Endometrial microvascular endothelial cells (primary cell): ENCODE results near the gene PCNT. TPM values are rescaled to one million over a fixed set of nuclear protein-coding genes. Genes with fewer than 3 reads are reported as not detected.

Source experiments
- in situ Hi-C: cut with HindIII; loops from 2 replicates; pipeline ENCODE4 v1.10.0; 2017; ENCODE audit warnings: low sequenced_read_pairs, low pct_unique_long_range_greater_than_20kb; ENCODE audit errors: inconsistent ontology term
- total RNA-seq: library from RNA; depleted of rRNA; stranded (reverse); fragments of >200 nt; gene quantifications from one replicate; pipeline ENCODE4 v1.2.3, GENCODE V29; 2015; ENCODE audit errors: inconsistent ontology term

Gene PCNT, protein sequence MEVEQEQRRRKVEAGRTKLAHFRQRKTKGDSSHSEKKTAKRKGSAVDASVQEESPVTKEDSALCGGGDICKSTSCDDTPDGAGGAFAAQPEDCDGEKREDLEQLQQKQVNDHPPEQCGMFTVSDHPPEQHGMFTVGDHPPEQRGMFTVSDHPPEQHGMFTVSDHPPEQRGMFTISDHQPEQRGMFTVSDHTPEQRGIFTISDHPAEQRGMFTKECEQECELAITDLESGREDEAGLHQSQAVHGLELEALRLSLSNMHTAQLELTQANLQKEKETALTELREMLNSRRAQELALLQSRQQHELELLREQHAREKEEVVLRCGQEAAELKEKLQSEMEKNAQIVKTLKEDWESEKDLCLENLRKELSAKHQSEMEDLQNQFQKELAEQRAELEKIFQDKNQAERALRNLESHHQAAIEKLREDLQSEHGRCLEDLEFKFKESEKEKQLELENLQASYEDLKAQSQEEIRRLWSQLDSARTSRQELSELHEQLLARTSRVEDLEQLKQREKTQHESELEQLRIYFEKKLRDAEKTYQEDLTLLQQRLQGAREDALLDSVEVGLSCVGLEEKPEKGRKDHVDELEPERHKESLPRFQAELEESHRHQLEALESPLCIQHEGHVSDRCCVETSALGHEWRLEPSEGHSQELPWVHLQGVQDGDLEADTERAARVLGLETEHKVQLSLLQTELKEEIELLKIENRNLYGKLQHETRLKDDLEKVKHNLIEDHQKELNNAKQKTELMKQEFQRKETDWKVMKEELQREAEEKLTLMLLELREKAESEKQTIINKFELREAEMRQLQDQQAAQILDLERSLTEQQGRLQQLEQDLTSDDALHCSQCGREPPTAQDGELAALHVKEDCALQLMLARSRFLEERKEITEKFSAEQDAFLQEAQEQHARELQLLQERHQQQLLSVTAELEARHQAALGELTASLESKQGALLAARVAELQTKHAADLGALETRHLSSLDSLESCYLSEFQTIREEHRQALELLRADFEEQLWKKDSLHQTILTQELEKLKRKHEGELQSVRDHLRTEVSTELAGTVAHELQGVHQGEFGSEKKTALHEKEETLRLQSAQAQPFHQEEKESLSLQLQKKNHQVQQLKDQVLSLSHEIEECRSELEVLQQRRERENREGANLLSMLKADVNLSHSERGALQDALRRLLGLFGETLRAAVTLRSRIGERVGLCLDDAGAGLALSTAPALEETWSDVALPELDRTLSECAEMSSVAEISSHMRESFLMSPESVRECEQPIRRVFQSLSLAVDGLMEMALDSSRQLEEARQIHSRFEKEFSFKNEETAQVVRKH (N-terminal part only)
- 17.8 TPM for total RNA-seq

DNA sequence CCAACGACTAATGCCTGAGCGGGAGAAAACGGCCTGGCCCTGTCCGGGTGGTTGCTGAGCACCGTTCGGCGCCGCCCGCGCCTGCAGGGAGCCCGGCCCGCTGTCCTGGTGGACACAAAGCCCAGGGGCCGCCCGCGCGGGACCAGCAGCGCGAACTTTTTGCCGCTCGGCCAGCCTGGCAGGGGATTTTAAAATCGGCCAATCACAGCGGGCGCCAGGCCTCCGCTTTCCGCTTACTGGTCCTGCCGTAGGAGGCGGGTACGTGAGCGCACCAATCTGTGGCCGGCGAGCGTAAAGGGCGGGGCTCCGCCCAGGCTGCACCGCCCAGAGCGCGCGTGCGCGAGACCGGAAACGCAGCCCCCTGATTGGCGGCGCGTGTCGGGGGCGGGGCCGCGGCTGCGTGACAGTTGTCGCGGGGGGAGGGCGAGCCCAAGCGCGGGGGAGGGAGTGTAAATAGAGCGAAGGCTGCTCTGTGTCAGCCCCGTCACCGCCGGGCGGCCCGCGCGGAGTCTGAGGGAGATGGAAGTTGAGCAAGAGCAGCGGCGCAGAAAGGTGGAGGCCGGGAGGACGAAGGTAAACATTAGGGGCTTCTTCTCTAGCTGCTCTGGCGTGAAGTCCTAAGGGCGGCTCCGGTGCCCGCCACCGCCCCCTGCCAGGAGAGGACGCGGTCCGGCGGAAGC, at the start of gene PCNT, which contains the start of gene C21orf58:
Gene PCNT (plus strand): TSS at position 447 of the 680 bp plus-strand sequence. CDS start 73 bp downstream, at position 520.
Gene C21orf58 (minus strand): TSS at position 161 of the 680 bp plus-strand sequence. CDS start 1,132 bp downstream, outside the sequence.
- in situ Hi-C loops, result no loop called here

- in situ Hi-C loops, result no loop called here
Measured at GRCh38 chr21:46274797-46275390, 49.1 kb upstream of the PCNT start.

DNA sequence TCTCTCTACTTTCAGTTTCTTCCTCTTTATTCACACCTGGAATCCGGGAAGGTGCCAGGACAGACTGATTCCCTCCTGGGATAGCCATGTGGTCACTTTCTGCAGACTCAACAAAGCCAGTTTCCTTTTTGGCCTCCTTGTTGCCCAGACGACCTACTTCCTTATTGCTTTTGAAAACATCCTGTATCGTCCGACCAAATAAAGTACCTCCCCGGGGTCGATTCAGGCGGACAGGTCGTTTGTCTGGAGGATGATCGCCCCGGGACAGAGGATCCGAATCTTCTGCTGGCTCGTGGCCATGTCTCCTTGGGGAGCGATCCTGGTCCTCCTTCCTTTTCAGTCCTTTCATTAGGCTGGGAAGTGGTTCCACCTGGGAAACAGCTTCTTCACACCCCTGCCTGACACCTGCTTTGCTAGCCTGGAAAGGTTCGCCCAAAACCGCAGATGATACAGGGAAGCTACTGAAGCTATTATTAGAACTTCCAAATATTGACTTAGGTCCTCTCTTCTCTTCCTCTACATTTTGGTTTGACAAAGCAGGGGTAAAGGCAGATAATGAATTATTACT, 39.8 kb upstream of the PCNT start:
- in situ Hi-C loops, result no loop called here

GRCh38 chr21:46284733-46285132, 39.2 kb upstream of the PCNT start:
- in situ Hi-C loops, result no loop called here

- in situ Hi-C loops, result no loop called here
Measured at GRCh38 chr21:46285206-46285661, 38.7 kb upstream of the PCNT start, which contains the start of gene MCM3AP. Gene MCM3AP, minus strand, starts transcription at chr21:46285611. Its CDS starts 325 bp downstream, at chr21:46285286.

DNA sequence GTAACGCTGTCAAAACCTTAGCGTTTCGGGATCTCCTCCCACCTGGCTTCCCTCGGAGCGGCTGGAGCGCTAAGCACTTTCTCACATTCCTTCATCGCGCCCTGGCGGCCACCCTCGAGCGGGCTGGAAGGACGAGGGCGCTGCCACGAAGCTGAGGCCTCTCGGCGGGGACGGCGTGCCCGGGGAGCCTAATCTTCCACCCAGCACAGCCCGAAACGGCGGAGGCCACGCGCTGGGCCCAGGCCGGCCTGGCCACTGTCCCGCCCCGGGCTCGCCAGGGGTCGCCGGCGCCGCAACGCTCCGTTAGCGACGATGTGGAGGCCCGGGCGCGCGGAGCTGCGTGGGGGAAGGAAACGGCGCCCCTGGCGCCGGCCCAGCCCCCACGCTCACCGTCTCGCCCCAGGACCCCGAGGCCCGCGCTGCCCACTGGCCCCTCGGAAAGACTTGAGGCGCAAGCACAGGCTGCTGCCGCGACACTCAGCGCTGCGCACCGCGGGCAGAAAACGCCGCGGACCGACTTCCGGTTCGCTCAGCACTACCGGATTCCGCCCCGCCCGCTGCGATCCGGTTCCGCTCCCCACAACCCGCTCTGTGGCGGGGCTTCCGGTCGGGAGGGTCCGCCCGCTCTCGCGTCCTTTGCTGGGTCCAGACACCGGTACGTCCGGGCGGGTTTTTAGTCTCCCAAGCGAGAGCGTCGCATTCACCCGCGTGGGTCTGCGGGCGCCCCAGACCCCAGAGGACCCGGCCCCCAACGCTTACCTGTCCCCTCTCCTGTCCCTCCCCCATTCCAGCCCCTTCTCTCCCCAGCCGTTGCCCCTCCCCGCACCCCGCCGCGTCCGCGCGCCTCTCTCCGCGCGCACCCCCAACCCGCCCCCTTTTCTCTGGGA, 38.0 kb upstream of the PCNT start, which contains the start of gene YBEY:
Gene YBEY (plus strand): TSS at position 582 of the 887 bp plus-strand sequence. CDS start 572 bp downstream, outside the sequence.
- in situ Hi-C loops, result no loop called here

- in situ Hi-C loops, result no loop called here
Measured at GRCh38 chr21:46286648-46287002, 37.3 kb upstream of the PCNT start.

- in situ Hi-C loops, result no loop called here
Measured at GRCh38 chr21:46287541-46287940, 36.4 kb upstream of the PCNT start.

GRCh38 chr21:46289655-46290179, 34.2 kb upstream of the PCNT start:
- in situ Hi-C loops, result no loop called here

DNA sequence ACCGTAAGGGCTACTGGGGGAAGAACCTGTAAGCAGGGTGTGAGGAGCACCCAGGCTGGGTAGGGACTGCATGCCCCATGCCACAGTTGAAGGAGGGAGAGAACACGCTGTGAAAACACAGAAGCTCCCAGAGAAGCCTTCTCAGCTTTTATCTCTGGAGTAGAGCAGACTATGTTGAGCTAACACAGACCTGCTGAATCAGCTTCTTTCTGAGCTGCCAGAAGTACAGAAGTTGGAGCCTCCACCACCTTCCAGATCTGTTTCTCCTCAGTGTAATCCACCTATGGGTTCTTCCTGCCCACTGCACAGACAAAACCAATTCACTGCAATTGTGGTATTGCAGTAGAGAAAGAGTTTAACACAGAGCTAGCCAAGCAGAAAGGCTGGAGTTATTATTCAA, 32.4 kb upstream of the PCNT start:
- in situ Hi-C loops, result no loop called here

DNA sequence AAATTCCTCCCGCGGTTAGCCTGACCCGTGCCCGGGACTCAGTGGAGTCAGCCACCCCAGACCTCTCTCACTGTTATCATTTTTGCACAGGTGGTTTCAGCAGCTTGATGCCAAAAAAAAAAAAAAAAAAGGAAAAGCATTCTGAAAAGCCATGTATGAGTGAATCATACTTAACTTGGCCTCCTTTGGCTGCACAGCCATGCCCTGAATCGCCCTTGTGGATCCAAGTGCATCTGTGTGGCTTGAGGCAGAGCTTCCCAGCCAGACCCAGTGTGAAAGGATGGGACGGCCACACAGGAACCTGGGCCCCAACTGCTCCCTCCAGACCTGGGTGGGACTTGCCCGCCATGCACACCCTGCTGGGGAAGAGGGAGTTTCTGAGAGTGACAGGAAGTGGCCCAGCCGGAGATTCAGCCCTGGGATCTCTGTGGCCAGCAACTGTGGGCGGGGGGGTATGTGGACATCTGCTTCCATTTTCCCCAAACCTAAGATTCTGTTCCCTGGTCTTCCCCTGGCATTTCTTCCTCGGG, 29.2 kb upstream of the PCNT start:
- in situ Hi-C loops, result no loop called here

DNA sequence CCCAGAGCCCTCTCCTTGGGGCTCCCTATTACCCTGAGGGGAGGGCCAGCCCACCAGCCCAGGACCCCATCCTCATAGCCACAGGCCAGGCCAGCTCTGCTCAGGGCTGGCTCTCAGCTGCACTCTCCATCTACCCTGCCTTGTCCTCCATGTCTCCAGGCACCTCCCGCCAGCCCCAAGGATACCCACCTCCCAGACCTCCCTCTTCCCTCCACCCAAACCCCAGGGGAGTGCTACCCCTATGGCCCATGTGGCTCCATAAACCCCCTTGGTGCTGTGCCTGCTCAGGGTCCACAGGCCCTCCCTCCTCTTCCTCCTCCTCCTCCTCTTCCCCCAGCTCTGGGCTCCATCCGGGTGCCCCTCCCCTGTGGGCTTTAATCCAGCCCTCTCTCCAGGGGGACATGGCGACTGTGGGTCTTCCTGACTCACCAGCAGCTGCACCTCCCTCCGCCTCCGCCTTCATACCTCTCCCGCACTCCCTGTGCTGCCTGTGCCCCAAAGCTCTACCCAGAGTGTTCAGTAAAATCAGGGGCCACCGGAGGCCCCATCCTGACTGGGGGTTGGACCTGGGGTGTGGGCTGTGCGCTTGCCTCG, 28.7 kb upstream of the PCNT start:
- in situ Hi-C loops, result no loop called here

- in situ Hi-C loops, result no loop called here
Measured at GRCh38 chr21:46295996-46296752, 27.8 kb upstream of the PCNT start.

DNA sequence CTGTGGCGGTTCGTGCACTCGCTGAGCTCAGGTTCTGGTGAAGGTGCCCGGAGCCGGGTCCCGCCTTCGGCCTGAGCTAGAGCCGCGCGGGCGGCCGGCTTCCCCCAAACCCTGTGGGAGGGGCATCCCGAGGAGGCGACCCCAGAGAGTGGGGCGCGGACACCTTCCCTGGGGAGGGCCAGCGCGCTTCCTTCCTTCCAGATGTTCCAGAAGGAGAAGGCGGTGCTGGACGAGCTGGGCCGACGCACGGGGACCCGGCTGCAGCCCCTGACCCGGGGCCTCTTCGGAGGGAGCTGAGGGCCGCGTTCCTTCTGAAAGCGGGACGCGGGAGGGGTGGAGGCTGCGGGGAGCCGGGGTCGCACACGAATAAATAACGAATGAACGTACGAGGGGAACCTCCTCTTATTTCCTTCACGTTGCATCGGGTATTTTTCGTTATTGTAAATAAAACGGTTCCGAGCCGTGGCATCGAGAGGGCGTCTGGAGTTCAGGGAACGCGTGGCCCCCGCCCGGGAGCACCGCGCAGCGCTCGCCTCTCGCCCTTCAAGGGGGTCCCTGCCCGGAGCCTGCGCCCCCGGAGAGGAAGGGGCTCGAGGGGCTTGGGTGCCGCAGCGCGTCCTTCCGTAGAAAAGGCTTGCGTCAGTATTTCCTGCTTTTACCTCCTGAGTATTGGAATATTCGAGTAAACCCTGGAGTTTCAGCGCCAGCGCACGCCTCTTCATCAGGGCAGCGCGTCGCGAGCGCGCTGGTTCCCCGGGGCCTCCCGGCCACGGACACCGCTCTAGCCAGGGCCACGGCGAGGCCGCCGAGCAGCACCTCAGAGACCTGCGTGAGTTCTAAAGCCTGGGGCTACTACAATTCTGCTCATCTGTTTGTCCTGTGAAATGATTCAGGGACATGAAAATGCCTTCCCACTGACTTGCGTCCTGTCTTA, 26.4 kb upstream of the PCNT start:
- in situ Hi-C loops, result no loop called here
